PC-9 (cell line): ENCODE results near the gene PROS1.

Experiments used
- EZH2 ChIP-seq: fragments of 200-600 bp; sonication (generic); IDR thresholded peaks from 2 replicates; pipeline ENCODE4 v1.8.0; 2017; ENCODE audit warnings: antibody characterized with exemption, low read depth
- TF ChIP-seq, protein P1 (sequence below): fragments of 200-600 bp; sonication (generic); conservative IDR thresholded peaks from 2 replicates; pipeline ENCODE4 v1.6.1; 2017; ENCODE audit warnings: mixed run types, antibody characterized with exemption, mild to moderate bottlenecking, moderate library complexity

DNA sequence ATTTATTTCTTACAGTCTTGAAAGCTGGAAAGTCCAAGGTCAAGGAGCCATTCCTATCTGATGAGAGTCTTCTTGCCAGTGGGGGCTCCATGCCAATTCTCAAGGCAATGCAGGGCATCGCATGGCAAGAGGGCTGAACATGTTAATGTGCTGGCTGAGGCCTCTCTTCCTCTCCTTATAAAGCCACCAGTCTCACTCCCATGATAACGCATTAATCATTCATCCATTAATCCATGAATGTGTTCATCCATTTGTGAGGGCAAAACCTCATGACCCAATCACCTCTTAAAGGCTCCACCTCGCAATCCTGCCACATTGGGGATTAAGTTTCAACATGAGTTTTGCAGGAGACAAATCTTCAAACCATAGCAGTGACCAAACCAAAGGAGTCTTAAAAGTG is 118.3 kb downstream of the PROS1 start:
- TF ChIP-seq, protein P1, sequence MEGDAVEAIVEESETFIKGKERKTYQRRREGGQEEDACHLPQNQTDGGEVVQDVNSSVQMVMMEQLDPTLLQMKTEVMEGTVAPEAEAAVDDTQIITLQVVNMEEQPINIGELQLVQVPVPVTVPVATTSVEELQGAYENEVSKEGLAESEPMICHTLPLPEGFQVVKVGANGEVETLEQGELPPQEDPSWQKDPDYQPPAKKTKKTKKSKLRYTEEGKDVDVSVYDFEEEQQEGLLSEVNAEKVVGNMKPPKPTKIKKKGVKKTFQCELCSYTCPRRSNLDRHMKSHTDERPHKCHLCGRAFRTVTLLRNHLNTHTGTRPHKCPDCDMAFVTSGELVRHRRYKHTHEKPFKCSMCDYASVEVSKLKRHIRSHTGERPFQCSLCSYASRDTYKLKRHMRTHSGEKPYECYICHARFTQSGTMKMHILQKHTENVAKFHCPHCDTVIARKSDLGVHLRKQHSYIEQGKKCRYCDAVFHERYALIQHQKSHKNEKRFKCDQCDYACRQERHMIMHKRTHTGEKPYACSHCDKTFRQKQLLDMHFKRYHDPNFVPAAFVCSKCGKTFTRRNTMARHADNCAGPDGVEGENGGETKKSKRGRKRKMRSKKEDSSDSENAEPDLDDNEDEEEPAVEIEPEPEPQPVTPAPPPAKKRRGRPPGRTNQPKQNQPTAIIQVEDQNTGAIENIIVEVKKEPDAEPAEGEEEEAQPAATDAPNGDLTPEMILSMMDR: no peak
- no peak for TF ChIP-seq EZH2
